LNCaP clone FGC (cell line): ENCODE data around the gene SCAP.

Experiments
- DNase-seq: peaks from one replicate; pipeline ENCODE4 v3.0.0-alpha.2; 2011; ENCODE audit warnings: low read depth
- H3K4me3 ChIP-seq: 2 replicates; pipeline ENCODE4 v1.5.1; 2011; ENCODE audit warnings: mild to moderate bottlenecking, low read depth, low read length, control low read depth
- CTCF ChIP-seq: IDR thresholded peaks from 2 replicates; pipeline ENCODE4 v1.5.1; 2012; ENCODE audit warnings: mild to moderate bottlenecking; ENCODE audit not compliant: control insufficient read depth, insufficient read depth; ENCODE audit errors: extremely low read depth

SCAP gene

GRCh38 chr3:47475570-47476329 is at the start of gene SCAP:
Gene SCAP, minus strand, starts transcription at chr3:47475941. Its CDS starts 32,948 bp downstream, at chr3:47442993.
- peak; percentile 91 for TF ChIP-seq CTCF
- H3K4me3 ChIP-seq, result peak within 1 kb of the TSS; percentile 95
- DNase-seq, result peak; percentile 59

- no peak for TF ChIP-seq CTCF
- no peak for DNase-seq
- H3K4me3 ChIP-seq, result no peak overlapping the region
Measured at GRCh38 chr3:47523310-47524073, 47.8 kb upstream of the SCAP start.

- peak; percentile 89 for TF ChIP-seq CTCF
- no peak overlapping the region for H3K4me3 ChIP-seq
- DNase-seq, result peak; percentile 79
Measured at GRCh38 chr3:47522082-47522987, 46.6 kb upstream of the SCAP start.

GRCh38 chr3:47520756-47521155 is 45.0 kb upstream of the SCAP start:
- TF ChIP-seq CTCF, result no peak
- no peak for DNase-seq

GRCh38 chr3:47517937-47518336 is 42.2 kb upstream of the SCAP start:
- no peak for DNase-seq
- no peak for TF ChIP-seq CTCF
- no peak overlapping the region for H3K4me3 ChIP-seq

More at GRCh38 chr3:47520756-47521155, 45.0 kb upstream of the SCAP start:
- no peak overlapping the region for H3K4me3 ChIP-seq

GRCh38 chr3:47515864-47516319 is 40.2 kb upstream of the SCAP start:
- H3K4me3 ChIP-seq, result no peak overlapping the region
- DNase-seq, result no peak
- no peak for TF ChIP-seq CTCF
